Adrenal gland (tissue), 19 donors: ENCODE data around the gene EXTL1. TPM values are rescaled to one million over a fixed set of nuclear protein-coding genes. Genes with fewer than 3 reads are reported as not detected.

ENCODE experiments used
- DNase-seq, 7 donors: peaks; one replicate each; pipeline ENCODE4 v3.0.0-alpha.2; 2019 to 2020
- H3K27ac ChIP-seq, 5 donors: fragments of 200-600 bp; sonication (generic) in 4 of 5; 1 replicate in 3 of 5; 2 replicates in 2 of 5; pipeline versions ENCODE4 v1.5.1 to v1.8.0; 2016 to 2020; ENCODE audit warnings: mild to moderate bottlenecking in 1 of 5
- H3K27me3 ChIP-seq: fragments of 200-600 bp; 2 replicates; pipeline ENCODE4 v1.8.0; 2021
- H3K36me3 ChIP-seq, 2 donors: fragments of 200-600 bp; replicated peaks in 1 of 2; 1 replicate in 1 of 2; 2 replicates in 1 of 2; pipeline versions ENCODE4 v1.5.1 to v1.8.0; 2018 to 2022
- H3K4me1 ChIP-seq, 2 donors: fragments of 200-600 bp; replicated peaks in 1 of 2; 1 replicate in 1 of 2; 2 replicates in 1 of 2; pipeline versions ENCODE4 v1.5.1 to v1.8.0; 2018 to 2021
- H3K4me3 ChIP-seq, 4 donors: fragments of 200-600 bp; sonication (generic) in 3 of 4; one replicate each; pipeline ENCODE4 v1.5.1; 2016 to 2018
- H3K9me3 ChIP-seq, 3 donors: fragments of 200-600 bp; sonication (generic) in 1 of 3; replicated peaks in 1 of 3; 1 replicate in 2 of 3; 2 replicates in 1 of 3; pipeline versions ENCODE4 v1.5.1 to v1.8.0; 2016 to 2021
- POLR2A ChIP-seq, 2 donors: fragments of 450-650 bp; IDR thresholded peaks; one replicate each; pipeline ENCODE4 v1.6.1; 2017; ENCODE audit warnings: antibody characterized with exemption in 2 of 2, mild to moderate bottlenecking in 2 of 2, moderate library complexity in 1 of 2
- WGBS, 4 donors: extraction: QIAGEN DNeasy Blood & Tissue Kit in 2 of 4; methylation state at CpG; one replicate each; pipeline versions ENCODE4 v1.1.5 to v1.1.7; 2013 to 2017; 5-methylcytosine and 5-hydroxymethylcytosine counted together
- intact Hi-C, 2 donors: fragments of 100-400 bp; cut with DNase I; formaldehyde crosslinking; loops; one replicate each; pipeline versions ENCODE4 v1.14.1 to v1.15.0; 2022 to 2023
- long read RNA-seq, 10 donors: library from polyadenylated mRNA in 3 of 10; unstranded in 2 of 10; stranded (forward) in 1 of 10; transcript quantifications; one replicate each; pipeline ENCODE4 v2.0.0 and lab custom pipeline, GENCODE V29; 2021 to 2026
- polyA plus RNA-seq, 3 donors: library from polyadenylated mRNA; stranded (reverse); fragments of 200-250 nt in 2 of 3; fragments of 350-450 nt in 1 of 3; fragmentation: Illumina TruSeq in 1 of 3; extraction: RNeasy Lipid Tissue Mini Kit (QIAGEN cat#74804) in 1 of 3; gene quantifications; one replicate each; pipeline ENCODE4 v1.2.3, GENCODE V29; 2013 to 2014
- total RNA-seq, 9 donors: library from RNA; depleted of rRNA in 4 of 9; stranded (reverse); fragments of >200 nt in 4 of 9; fragments of 120-200 nt in 1 of 9; fragmentation: NEBNext Ultra II Directional in 1 of 9; extraction: Animal tissue kit (Norgen Biotek cat#: 25700) in 1 of 9; gene quantifications; one replicate each; pipeline versions ENCODE4 v1.1.0 to v1.2.4, GENCODE V29; 2013 to 2023
- TF ChIP-seq, protein P1 (sequence below), 6 experiments: fragments of 450-650 bp in 4 of 6; fragments of 200-600 bp in 2 of 6; sonication (generic) in 1 of 6; IDR thresholded peaks; 1 replicate in 5 of 6; 2 replicates in 1 of 6; pipeline versions ENCODE4 v1.5.1 to v1.8.0; 2016 to 2021; ENCODE audit warnings: antibody characterized with exemption in 6 of 6, mild to moderate bottlenecking in 2 of 6, moderate library complexity in 1 of 6
- donor health status: healthy with polysubstance abuse.
- donor health status: Bipolar disorder and iron deficiency.
- donor health status: DM: yes; HTN: yes; CAD: no.
- donor health status: DM: no; HTN: no; CAD: no.
- donor health status: DM: no; HTN: no; CAD: no.
- donor health status: DM: yes; HTN: yes; CAD: no.

The EXTL1 gene, protein sequence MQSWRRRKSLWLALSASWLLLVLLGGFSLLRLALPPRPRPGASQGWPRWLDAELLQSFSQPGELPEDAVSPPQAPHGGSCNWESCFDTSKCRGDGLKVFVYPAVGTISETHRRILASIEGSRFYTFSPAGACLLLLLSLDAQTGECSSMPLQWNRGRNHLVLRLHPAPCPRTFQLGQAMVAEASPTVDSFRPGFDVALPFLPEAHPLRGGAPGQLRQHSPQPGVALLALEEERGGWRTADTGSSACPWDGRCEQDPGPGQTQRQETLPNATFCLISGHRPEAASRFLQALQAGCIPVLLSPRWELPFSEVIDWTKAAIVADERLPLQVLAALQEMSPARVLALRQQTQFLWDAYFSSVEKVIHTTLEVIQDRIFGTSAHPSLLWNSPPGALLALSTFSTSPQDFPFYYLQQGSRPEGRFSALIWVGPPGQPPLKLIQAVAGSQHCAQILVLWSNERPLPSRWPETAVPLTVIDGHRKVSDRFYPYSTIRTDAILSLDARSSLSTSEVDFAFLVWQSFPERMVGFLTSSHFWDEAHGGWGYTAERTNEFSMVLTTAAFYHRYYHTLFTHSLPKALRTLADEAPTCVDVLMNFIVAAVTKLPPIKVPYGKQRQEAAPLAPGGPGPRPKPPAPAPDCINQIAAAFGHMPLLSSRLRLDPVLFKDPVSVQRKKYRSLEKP
- 1 to 10 TPM in 7 of 9 donors, under 1 TPM in 2; 0.50 to 6.5 (median 2.1) TPM for total RNA-seq
- 1 to 10 TPM in 2 of 3 donors, under 1 TPM in 1; 0.31 to 4.2 (median 1.1) TPM for polyA plus RNA-seq
- long read RNA-seq, donor 1: 0 reads
- long read RNA-seq, donor 2: 0 reads
- long read RNA-seq, donor 3: 0 reads
- long read RNA-seq, donor 4: 0 reads
- long read RNA-seq, donor 5, full-length matches to known transcripts: 1 of 3 reads
- long read RNA-seq, donor 5, partial matches to known transcripts: 0 of 3 reads
- long read RNA-seq, donor 5, other reads (novel, unspliced or antisense): 2 of 3 reads
- long read RNA-seq, donor 6, partial matches to known transcripts: 1 of 1 reads
- long read RNA-seq, donor 6, other reads (novel, unspliced or antisense): 0 of 1 reads
- long read RNA-seq, donor 7: 0 reads
- long read RNA-seq, donor 8: 0 reads
- long read RNA-seq, donor 9: 0 reads
- long read RNA-seq, donor 10: 0 reads

GRCh38 chr1:26021647-26022403 is at the start of gene EXTL1:
Gene EXTL1, plus strand, starts transcription at chr1:26021775. Its CDS starts 872 bp downstream, at chr1:26022647.
- 24 to 35% (median 26%) methylated on average over 6 to 15 of the region's 15 CpGs for WGBS, 4 donors
- Histone ChIP-seq H3K27ac (peak within 1 kb of the TSS in 2 of 5 donors; percentile 26 to 65), H3K36me3 (no peaks in the 10 kb centered on the region), H3K4me3 (peak within 1 kb of the TSS in 1 of 4 donors; percentile 32), H3K27me3 (no peaks in the 10 kb centered on the region), H3K4me1 (peaks cover 0 to 35% of the 10 kb centered on the region in 2 donors), H3K9me3 (no peaks in the 10 kb centered on the region)
- peak in 1 of 2 donors; percentile 28 for TF ChIP-seq POLR2A (IDR thresholded peaks at IDR 0.05)
- TF ChIP-seq, protein P1, sequence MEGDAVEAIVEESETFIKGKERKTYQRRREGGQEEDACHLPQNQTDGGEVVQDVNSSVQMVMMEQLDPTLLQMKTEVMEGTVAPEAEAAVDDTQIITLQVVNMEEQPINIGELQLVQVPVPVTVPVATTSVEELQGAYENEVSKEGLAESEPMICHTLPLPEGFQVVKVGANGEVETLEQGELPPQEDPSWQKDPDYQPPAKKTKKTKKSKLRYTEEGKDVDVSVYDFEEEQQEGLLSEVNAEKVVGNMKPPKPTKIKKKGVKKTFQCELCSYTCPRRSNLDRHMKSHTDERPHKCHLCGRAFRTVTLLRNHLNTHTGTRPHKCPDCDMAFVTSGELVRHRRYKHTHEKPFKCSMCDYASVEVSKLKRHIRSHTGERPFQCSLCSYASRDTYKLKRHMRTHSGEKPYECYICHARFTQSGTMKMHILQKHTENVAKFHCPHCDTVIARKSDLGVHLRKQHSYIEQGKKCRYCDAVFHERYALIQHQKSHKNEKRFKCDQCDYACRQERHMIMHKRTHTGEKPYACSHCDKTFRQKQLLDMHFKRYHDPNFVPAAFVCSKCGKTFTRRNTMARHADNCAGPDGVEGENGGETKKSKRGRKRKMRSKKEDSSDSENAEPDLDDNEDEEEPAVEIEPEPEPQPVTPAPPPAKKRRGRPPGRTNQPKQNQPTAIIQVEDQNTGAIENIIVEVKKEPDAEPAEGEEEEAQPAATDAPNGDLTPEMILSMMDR (IDR thresholded peaks at IDR 0.05): no peak
- intact Hi-C loops: no loop called here
- peak in 5 of 7 donors; percentile 43 to 67 (median 54) for DNase-seq

- TF ChIP-seq, protein P1 (IDR thresholded peaks at IDR 0.05): no peak
- no peak for TF ChIP-seq POLR2A (IDR thresholded peaks at IDR 0.05)
- H3K9me3 ChIP-seq: no peaks in the 10 kb centered on the region
- intact Hi-C loops: no loop called here
- no peaks in the 10 kb centered on the region for H3K27me3 ChIP-seq
- 69 to 73% (median 72%) methylated on average over 1 of the region's 1 CpG for WGBS, 4 donors
- DNase-seq: no peak
- H3K36me3 ChIP-seq: peaks cover 0 to 39% of the 10 kb centered on the region in 2 donors
- H3K27ac ChIP-seq: no peak overlapping the region
- no peaks in the 10 kb centered on the region for H3K4me1 ChIP-seq
- no peak overlapping the region for H3K4me3 ChIP-seq
Observed at GRCh38 chr1:25971811-25972180, 49.8 kb upstream of the EXTL1 start.

- WGBS, 4 donors: 92 to 99% (median 96%) methylated on average over 6 of the region's 6 CpGs
- Histone ChIP-seq H3K36me3 (peaks cover 0 to 42% of the 10 kb centered on the region in 2 donors), H3K27me3 (no peaks in the 10 kb centered on the region)
Observed at GRCh38 chr1:25973610-25974321, 47.8 kb upstream of the EXTL1 start.

More at GRCh38 chr1:25973610-25974321, 47.8 kb upstream of the EXTL1 start:
- Histone ChIP-seq H3K27ac (no peak overlapping the region), H3K4me1 (no peaks in the 10 kb centered on the region), H3K4me3 (no peak overlapping the region), H3K9me3 (no peaks in the 10 kb centered on the region)
- TF ChIP-seq, protein P1 (IDR thresholded peaks at IDR 0.05): no peak
- TF ChIP-seq POLR2A (IDR thresholded peaks at IDR 0.05): no peak
- intact Hi-C loops: no loop called here
- DNase-seq: no peak
